22Rv1 (cell line): ENCODE data around the gene PLEKHN1.
"Not testable (repeated sequence)": the region's sequence is repeated elsewhere in the genome, so short reads cannot be mapped to it uniquely, and the experiment has no call there.

ENCODE experiments used
- ZFX ChIP-seq: fragments of 450-650 bp; IDR thresholded peaks from 2 replicates; pipeline ENCODE4 v1.6.1; 2017; ENCODE audit warnings: antibody characterized with exemption, borderline replicate concordance
- TF ChIP-seq, protein P1 (sequence below): fragments of 450-650 bp; IDR thresholded peaks from 2 replicates; pipeline ENCODE4 v1.5.1; 2017; ENCODE audit warnings: mild to moderate bottlenecking

DNA sequence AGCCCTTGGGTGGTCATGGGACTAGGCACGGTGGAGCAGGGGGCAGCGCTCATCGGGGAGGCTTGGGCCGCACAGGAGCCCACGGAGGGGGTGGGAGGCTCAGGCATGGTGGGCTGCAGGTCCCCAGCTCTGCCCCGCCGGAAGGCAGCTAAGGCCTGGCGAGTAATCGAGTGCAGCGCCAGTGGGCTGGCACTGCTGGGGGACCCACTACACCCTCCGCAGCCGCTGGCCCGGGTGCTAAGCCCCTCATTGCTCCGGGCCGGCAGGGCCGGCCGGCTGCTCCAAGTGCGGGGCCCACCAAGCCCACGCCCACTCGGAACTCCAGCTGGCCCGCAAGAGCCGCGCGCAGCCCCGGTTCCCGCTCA is 52.0 kb downstream of the PLEKHN1 start:
- TF ChIP-seq, protein P1, sequence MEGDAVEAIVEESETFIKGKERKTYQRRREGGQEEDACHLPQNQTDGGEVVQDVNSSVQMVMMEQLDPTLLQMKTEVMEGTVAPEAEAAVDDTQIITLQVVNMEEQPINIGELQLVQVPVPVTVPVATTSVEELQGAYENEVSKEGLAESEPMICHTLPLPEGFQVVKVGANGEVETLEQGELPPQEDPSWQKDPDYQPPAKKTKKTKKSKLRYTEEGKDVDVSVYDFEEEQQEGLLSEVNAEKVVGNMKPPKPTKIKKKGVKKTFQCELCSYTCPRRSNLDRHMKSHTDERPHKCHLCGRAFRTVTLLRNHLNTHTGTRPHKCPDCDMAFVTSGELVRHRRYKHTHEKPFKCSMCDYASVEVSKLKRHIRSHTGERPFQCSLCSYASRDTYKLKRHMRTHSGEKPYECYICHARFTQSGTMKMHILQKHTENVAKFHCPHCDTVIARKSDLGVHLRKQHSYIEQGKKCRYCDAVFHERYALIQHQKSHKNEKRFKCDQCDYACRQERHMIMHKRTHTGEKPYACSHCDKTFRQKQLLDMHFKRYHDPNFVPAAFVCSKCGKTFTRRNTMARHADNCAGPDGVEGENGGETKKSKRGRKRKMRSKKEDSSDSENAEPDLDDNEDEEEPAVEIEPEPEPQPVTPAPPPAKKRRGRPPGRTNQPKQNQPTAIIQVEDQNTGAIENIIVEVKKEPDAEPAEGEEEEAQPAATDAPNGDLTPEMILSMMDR: not testable (repeated sequence)
- TF ChIP-seq ZFX: not testable (repeated sequence)
